ENCODE results near the gene RGS9.

Gene RGS9

DNA sequence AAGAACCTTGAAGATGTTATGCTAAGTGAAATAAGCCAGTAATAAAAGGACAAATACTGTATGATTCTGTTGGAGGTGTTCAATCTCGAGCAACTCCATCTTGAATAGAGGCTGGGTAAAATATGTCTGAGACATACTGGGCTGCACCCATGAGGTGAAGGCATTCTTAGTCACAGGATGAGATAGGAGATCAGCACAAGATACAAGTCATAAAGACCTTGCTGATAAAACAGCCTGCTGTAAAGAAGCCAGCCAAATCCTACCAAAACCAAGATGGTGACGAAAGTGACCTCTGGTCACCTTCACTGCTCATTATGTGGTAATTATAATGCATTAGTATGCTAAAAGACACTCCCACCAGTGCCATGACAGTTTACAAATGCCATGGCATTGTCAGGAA lies 98.1 kb downstream of the RGS9 start:
- TF ChIP-seq POLR2A (IDR thresholded peaks at IDR 0.05; ENCODE audit: low read depth, low read length): no peak
- FAIRE-seq: no peak

DNA sequence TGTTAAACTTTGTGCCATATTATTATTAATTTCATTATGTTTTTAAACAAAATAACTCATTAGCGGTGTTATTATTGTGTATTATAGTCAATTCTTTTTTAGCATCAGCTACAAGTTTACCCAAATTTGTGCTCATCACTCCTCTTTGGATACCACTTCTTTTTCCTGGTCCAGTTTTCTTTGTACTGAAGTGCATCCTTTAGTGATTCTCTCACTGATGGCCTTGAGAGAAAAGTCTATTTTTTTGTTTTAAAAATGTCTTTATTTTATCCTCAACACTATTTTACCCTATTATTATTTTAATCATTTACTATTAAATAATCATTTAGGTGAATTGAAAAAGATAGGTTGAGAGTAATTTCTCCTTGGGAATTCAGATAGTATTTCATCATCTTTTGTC lies 99.2 kb downstream of the RGS9 start:
- no peak for TF ChIP-seq POLR2A (IDR thresholded peaks at IDR 0.05; ENCODE audit: low read depth, low read length)
- no peak for DNase-seq (ENCODE audit: insufficient read length, low spot score)
- no peak for FAIRE-seq

More for the DNA sequence above, 98.1 kb downstream of the RGS9 start:
- DNase-seq (ENCODE audit: insufficient read length, low spot score): no peak

DNA sequence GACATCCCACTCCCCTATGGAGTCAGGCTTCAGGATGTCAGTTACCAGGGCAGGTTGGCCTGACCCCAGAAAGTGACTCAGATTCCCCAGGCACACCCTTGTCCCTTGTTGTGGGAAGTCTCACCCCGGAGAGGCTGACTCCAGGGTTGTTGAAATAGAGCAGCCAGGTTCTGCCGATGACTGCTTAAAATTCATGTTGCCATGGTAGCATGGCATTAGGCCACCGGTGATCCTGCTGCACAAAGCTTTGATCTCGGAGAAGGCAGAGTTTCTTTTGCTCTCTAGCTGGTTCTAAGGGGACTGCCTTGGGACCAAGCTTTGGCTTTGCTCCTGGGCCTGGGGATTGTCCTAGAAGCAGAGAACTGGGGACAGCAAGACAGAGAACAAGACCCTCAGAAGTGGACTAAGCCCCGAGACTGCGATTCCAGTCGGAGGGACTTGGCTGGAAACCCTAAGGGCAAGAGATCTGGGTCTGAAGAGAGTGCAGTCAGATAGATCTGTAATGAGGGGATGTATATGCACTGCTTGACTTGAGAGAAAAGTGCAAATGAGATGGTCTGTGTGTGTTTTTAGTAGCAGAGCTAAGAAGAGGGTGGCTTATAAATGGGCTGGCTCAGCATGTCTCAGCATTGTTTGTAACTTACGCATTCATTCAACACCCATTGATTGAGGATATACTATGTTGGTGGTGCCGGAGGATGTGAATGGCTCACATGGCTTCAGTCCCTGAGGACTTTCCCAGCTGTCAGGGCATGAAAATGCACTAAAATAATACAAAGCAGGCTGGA lies 106.9 kb downstream of the RGS9 start:
- DNase-seq (ENCODE audit: insufficient read length, low spot score) (peak; percentile 63), FAIRE-seq (no peak)
- no peak for TF ChIP-seq POLR2A (IDR thresholded peaks at IDR 0.05; ENCODE audit: low read depth, low read length)

DNA sequence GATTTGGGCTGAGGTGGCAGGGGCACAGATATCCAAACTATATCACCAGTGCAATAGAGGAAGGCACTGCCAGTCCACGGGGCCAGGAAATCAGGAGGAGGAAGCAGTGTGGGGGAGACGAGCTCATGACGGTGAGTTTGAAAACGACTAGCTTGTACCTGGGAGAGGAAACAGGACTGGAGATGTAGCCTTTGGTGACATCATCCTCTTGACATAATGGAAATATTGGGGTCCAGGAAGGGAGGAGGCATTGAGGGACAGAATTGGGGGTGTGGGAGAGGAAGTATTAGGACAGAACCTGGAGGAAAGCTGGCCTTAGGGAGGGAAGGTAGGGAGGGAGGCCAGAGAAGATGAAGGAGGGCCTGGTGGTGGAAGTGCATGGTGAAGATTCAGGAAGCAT lies 109.1 kb downstream of the RGS9 start:
- DNase-seq (ENCODE audit: insufficient read length, low spot score) (no peak), FAIRE-seq (no peak)
- no peak for TF ChIP-seq POLR2A (IDR thresholded peaks at IDR 0.05; ENCODE audit: low read depth, low read length)

DNA sequence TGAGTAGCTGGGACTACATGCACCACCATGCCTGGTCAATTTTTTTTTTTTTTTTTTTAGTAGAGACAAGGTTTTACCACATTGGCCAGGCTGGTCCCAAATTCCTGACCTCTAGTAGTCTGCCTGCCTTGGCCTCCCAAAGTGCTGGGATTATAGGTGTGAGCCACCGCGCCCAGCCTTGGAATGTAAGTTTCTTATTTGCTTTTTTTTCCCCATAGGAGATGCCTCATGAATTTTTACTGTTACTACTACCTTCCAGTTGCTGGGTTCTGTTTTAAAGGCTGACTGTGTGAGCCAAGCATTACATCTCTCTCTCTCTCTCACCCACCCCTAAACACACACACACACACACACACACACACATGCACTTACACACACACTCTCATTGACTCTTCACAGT lies 112.6 kb downstream of the RGS9 start:
- no peak for TF ChIP-seq POLR2A (IDR thresholded peaks at IDR 0.05; ENCODE audit: low read depth, low read length)
- FAIRE-seq (no peak), DNase-seq (ENCODE audit: insufficient read length, low spot score) (no peak)

DNA sequence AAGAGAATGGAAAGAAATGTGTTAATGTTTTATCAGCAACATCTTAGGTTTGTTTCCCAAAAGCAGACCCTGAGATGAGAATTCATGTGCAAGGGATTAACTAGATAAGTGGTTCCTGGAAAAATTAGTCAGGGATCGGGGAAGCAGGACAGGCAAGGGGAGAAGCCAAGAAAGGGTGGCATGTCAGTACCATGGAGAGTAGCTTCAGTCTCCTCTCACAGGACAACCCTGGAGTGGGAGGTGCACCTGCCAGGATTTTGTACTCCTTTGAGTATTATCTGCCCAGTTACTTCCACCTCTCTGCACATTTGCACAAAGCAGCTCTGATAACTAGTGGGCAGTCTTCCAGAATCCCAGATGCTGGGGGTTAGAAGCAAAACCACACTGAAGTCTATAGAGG lies 117.0 kb downstream of the RGS9 start:
- no peak for TF ChIP-seq POLR2A (IDR thresholded peaks at IDR 0.05; ENCODE audit: low read depth, low read length)
- FAIRE-seq: no peak
- no peak for DNase-seq (ENCODE audit: insufficient read length, low spot score)

DNA sequence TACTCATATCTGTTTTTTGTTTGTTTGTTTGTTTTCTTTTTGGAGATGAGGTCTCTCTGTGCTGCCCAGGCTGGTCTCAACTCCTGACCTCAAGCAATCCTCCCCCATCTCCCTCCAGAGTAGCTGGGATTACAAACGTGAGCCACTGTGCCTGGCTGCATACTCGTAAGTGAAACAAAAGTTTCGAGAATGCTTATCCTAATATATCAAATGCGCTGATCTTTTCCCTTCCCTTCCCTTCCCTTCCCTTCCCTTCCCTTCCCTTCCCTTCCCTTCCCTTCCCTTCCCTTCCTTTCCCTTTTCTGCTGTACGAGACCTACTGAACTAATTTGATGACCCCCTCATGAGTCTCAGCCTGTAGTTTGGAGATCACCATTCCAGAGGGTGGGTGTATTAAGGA lies 122.1 kb downstream of the RGS9 start:
- no peak for TF ChIP-seq POLR2A (IDR thresholded peaks at IDR 0.05; ENCODE audit: low read depth, low read length)
- no peak for FAIRE-seq
- no peak for DNase-seq (ENCODE audit: insufficient read length, low spot score)

DNA sequence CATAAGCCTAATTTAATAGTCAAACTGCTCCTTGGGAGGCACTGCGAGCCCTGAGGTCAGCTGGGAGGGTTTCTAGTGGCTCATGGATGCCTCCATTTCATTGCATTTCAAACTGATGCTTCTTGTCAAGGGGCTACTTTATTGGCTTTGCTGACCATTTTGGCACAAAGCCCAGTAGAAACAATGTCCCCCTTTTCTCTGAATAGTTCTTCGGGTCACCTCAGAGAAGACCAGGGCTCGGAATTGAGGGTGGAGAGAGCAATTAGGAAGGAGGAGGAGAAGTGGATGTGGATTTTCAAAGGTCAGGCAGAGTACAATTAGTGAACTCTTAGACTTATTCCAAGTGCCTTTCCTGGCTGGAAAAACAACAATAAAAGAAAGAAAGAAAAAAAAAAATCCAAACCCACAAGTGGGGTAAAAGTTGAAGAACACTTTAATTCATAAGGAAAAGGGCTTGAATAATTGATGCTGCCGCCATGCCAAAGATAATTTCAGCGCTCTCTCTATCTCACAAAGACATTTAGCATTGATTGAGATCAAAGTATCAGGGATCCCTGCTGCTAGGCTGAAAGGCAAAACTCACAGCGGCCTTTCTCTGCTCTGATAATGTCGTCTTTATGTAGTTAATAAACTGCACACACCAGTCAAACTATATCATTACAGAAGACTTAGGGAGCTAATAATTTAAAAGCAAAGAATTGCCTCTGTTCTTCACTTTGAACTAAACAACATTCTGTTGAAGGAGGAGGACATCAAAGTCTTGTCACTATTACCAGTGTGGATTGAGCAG lies 122.7 kb downstream of the RGS9 start:
- DNase-seq (ENCODE audit: insufficient read length, low spot score) (no peak), FAIRE-seq (no peak)
- TF ChIP-seq POLR2A (IDR thresholded peaks at IDR 0.05; ENCODE audit: low read depth, low read length): no peak

DNA sequence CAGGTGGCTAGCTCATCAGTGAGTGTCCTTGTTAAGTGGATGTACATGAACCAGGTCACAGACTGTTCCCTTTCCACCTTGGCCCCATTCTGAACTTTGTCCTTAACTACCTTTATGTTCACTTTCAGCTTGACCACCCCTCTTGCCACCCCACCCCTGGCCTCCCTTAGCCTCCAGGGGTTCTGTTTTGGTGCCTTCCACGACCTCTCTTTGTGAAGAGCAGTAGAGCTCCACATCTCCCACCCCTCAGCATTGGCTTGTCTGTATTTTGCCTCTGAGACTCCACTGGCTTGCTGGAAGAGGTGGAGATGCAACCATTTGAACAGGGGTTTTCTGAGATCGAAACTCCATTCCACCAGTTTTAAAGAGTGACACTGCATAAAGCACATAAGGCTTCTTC lies 123.5 kb downstream of the RGS9 start:
- TF ChIP-seq POLR2A (IDR thresholded peaks at IDR 0.05; ENCODE audit: low read depth, low read length): no peak
- FAIRE-seq (no peak), DNase-seq (ENCODE audit: insufficient read length, low spot score) (no peak)

DNA sequence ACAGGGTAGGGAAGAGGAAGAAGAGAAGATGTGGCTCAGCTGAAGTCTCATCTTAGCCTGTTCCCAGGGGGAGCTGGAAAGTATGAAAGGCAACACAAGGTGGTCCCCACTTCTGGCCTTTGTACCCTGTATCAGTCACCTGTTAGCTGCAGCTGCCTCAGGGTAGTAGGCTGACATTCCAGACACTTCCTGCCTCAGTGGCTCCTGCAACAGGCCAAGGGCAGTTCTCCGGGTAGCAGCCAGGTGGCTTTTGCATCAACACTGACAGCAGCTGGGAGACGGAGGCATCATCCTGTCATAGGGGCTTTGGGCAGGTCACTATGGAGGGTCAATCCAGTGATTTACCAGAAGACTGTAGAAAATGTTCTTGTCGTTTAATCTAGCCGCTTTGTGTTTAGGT lies 124.0 kb downstream of the RGS9 start:
- no peak for TF ChIP-seq POLR2A (IDR thresholded peaks at IDR 0.05; ENCODE audit: low read depth, low read length)
- FAIRE-seq (no peak), DNase-seq (ENCODE audit: insufficient read length, low spot score) (no peak)

DNA sequence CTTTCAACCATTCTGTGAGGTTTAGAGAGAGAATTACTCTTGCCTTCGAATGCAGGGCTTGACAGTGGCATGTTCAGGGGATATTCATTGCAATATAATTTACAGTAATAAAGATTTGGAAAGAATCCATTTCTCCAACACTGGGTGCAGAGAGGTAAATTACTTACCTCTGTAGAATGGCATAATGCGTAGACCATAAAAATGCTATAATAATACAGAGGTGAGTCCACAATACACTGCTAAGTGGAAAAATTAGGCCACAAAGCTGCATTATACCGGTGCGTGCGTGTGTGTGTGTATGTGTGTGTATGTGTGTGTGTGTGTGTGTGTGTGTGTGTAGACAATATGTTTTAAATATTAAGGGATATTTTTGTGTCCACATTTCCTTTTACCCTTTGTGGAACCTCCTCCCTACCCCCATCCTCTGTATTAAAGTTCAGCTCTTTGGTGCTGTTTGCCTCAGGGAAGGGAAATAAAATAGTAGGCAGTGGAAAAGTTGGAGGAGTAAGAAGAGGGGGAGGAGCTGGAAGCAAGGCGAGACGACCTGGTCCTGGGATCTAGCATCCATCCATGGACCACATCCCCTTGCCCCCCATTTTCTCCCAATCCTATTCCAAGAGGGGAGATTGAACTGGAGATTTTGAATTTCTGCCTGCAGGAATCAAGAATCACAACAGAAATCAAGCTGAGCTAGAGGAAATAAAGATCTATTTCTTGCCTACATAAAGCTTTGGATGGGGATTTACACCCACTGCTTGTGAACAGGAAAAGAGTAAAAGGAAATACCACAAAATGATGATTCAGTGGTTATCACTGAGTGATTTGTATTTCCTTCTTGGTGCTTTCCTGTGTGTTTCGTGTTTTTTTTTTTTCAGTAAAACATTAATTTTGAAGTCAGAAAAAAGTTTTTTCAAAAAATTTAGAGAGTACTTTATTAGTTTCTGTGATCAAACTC lies 124.8 kb downstream of the RGS9 start:
- TF ChIP-seq POLR2A (IDR thresholded peaks at IDR 0.05; ENCODE audit: low read depth, low read length): no peak
- DNase-seq (ENCODE audit: insufficient read length, low spot score): no peak
- FAIRE-seq: no peak

DNA sequence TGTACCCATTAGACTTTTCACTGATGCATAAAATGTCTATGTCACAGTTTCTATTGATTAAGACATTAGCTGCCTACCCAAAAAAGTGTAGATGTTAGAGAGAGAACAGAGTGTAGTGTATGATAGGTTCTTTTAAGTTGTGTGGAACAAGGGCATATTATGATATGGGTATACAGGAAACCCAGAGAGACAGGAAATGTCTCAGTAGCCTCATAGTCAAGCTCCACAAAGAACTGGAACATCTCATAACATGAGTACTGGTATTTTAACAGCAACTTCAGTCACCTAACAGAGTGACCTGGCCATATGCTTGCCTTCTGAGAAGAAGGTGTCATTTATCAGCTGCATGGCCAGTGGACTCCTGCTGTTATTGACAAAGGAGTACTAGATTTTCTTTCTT lies 128.1 kb downstream of the RGS9 start:
- no peak for FAIRE-seq
- DNase-seq (ENCODE audit: insufficient read length, low spot score): no peak
- TF ChIP-seq POLR2A (IDR thresholded peaks at IDR 0.05; ENCODE audit: low read depth, low read length): no peak

DNA sequence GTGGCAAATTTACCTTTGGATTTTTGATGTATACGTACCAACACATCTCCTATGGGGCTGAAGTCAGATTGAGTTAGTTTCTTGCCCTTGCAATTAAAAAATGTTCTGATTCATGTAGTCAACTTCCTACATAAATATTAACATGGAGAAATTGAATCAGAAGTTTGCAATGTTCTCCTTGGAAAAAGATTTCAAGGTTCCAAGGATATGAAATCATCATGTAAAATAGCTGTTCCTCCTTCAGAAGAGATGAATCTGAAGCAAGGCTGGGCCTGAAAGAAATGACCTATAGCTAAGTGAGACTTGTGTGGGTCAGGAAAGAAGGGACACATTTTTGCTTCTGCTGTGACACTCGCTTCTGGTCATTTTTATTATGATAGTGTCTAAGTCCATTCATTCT lies 131.7 kb downstream of the RGS9 start:
- no peak for DNase-seq (ENCODE audit: insufficient read length, low spot score)
- no peak for TF ChIP-seq POLR2A (IDR thresholded peaks at IDR 0.05; ENCODE audit: low read depth, low read length)
- FAIRE-seq: no peak
